ENCODE measurements around the gene SLC5A6. TPM values are rescaled to one million over a fixed set of nuclear protein-coding genes. Genes with fewer than 3 reads are reported as not detected.

The SLC5A6 gene
- 18.9 TPM for polyA plus RNA-seq (2013)

DNA sequence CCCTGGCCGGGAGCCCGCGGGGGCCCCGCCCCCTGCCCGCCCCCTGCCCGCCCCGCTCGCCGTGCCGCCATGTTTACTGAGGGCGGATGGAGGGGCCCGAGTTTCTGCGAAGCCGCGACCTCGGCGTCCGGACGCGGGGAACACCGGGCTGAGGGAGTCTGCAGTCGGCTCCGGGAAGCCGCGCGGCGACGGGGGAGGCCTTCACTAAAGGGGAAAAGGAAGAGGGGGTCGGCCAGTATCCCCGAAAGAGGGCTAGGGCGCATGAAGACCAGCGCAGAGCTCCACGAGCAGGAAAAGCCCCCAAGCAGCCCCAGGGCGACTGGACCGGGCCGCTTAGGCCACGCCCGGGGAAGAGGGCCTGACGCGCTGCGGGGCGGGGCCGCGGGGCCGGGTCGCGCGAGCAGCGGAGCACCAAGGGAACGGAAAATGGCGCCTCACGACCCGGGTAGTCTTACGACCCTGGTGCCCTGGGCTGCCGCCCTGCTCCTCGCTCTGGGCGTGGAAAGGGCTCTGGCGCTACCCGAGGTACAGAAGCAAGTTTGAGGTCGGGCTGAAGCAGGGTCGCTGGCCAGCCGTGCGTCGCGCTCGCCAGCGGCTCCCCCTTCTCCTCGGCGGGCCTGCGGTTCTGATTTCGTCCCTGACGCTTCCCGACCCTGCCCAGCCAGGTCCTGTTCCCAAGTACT is at the start of gene SLC5A6, which contains the start of gene ATRAID:
Gene SLC5A6, minus strand, starts transcription at position 326 of the 683 bp plus-strand sequence. CDS start 4,618 bp downstream, outside the sequence.
Gene ATRAID, plus strand, starts transcription at position 99 of the 683 bp plus-strand sequence. Its CDS starts 328 bp downstream, at position 427.
- CTCF ChIA-PET: interaction anchor here (1.3 to 1.5 kb wide), 2 partner anchors 11 to 37 kb away, joined by 3 to 4 read pairs; no protein-coding TSS in a partner anchor
- peaks cover 7 to 34% (median 17%) of the 10 kb centered on the region in 4 experiments for H3K4me1 ChIP-seq (ENCODE audit: control extremely low read depth in 1 of 4, control insufficient read depth in 4 of 4, insufficient read depth in 4 of 4, low read length in 3 of 4)
- under 1% methylated on average over 68 of the region's 73 CpGs for WGBS (ENCODE audit: insufficient coverage)

DNA sequence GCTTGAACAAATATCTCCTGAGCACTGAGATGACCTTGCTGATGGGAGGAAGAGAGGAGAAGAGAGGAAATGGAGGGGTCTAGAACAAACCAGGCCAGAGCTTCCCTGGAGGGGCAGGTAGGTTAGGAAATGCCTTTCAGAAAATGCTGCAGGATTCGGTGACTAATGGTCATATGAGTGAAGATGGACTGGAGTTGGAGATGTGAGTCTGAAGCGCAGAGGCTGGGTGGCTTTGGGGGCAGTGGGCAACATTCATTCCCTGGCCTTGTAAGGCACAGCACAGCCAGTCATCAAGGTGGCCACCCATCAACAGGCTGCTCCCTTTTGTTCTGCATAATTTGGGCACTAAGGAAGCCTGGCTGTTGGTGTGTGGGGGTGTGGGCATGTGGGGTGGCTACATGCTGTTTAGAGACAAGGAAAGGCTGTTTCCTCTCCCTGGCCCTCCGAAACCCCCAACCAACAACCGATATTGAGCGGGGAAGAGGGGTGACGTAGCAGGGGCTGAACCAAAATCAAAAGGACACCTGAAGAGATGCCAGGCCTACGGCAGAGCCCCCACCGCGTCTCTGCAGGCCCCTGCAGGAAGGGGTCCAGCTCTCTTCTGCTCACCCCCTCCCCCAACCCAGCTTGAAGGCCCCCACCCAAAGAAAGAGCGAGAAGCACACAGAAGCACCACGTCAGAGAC is 49.3 kb upstream of the SLC5A6 start:
- 63% methylated on average over 6 of the region's 11 CpGs for WGBS (ENCODE audit: insufficient coverage)
- no peaks in the 10 kb centered on the region for H3K9me3 ChIP-seq (ENCODE audit: control extremely low read depth in 1 of 5, control insufficient read depth in 4 of 5, insufficient read depth in 2 of 5, low read depth in 1 of 5, low read length in 4 of 5)
- ChIA-PET POLR2A (no interaction called here), CTCF (interaction anchor here (1.0 to 9.4 kb wide), 3 partner anchors 19 to 395 kb away, joined by 3 to 119 read pairs (median 3); partner anchors contain the start of genes DNAJC5G and TRIM54)
- no peaks in the 10 kb centered on the region for H3K36me3 ChIP-seq (ENCODE audit: control insufficient read depth in 4 of 4, insufficient read depth in 4 of 4, low read length in 3 of 4)
- H3K27ac ChIP-seq (ENCODE audit: insufficient read depth in 1 of 2, low read depth in 1 of 2, low read length in 2 of 2, poor library complexity in 1 of 2, severe bottlenecking in 2 of 2): no peak overlapping the region
- H3K27me3 ChIP-seq (replicated peaks in 2 of 5; ENCODE audit: control insufficient read depth in 4 of 5, insufficient read depth in 5 of 5, low read length in 4 of 5): peaks cover 9 to 89% (median 52%) of the 10 kb centered on the region in 5 experiments
- peak overlapping the region in 2 of 7 experiments; percentile 36 to 67 for H3K4me3 ChIP-seq (ENCODE audit: control insufficient read depth in 1 of 7, extremely low read depth in 1 of 7, insufficient read depth in 4 of 7, low read depth in 2 of 7, low read length in 6 of 7)
- peaks cover 0 to 37% (median 36%) of the 10 kb centered on the region in 4 experiments for H3K4me1 ChIP-seq (ENCODE audit: control extremely low read depth in 1 of 4, control insufficient read depth in 4 of 4, insufficient read depth in 4 of 4, low read length in 3 of 4)
- peak in 2 of 3 donors; percentile 11 to 24 for DNase-seq

More for the DNA sequence above, at the start of gene SLC5A6, which contains the start of gene ATRAID:
- Histone ChIP-seq H3K27me3 (replicated peaks in 2 of 5; ENCODE audit: control insufficient read depth in 4 of 5, insufficient read depth in 5 of 5, low read length in 4 of 5) (no peaks in the 10 kb centered on the region), H3K36me3 (ENCODE audit: control insufficient read depth in 4 of 4, insufficient read depth in 4 of 4, low read length in 3 of 4) (peaks cover 8 to 44% (median 18%) of the 10 kb centered on the region in 4 experiments), H3K4me3 (ENCODE audit: control insufficient read depth in 1 of 7, extremely low read depth in 1 of 7, insufficient read depth in 4 of 7, low read depth in 2 of 7, low read length in 6 of 7) (peak within 1 kb of the TSS; percentile 89 to 100 (median 96)), H3K9me3 (ENCODE audit: control extremely low read depth in 1 of 5, control insufficient read depth in 4 of 5, insufficient read depth in 2 of 5, low read depth in 1 of 5, low read length in 4 of 5) (no peaks in the 10 kb centered on the region), H3K27ac (ENCODE audit: insufficient read depth in 1 of 2, low read depth in 1 of 2, low read length in 2 of 2, poor library complexity in 1 of 2, severe bottlenecking in 2 of 2) (peak within 1 kb of the TSS; percentile 93 to 97)
- POLR2A ChIA-PET: interaction anchor here (0.6 kb wide), 1 partner anchor 78 kb away, joined by 5 read pairs; no protein-coding TSS in a partner anchor
- DNase-seq: peak; percentile 89 to 94 (median 91)

DNA sequence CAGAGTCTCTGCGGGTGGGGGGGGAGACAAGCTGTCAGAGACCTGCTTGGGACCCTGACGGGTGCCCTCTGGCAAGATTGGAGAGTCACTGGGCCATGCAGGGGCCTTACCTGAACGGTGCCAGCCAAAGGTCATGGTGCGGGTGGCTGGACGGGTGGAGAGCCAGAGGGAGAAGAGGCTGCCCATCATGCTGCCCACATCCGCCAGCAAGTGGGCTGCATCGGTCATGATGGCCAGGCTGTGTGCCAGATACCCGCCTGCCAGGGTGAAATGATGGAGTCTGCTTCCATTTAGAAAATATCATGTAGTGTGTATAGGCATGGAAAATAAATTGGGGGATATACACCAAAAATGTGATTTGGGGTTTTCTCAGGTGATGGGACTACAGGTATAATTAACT is 46.0 kb upstream of the SLC5A6 start:
- Histone ChIP-seq H3K36me3 (ENCODE audit: control insufficient read depth in 4 of 4, insufficient read depth in 4 of 4, low read length in 3 of 4) (no peaks in the 10 kb centered on the region), H3K4me1 (ENCODE audit: control extremely low read depth in 1 of 4, control insufficient read depth in 4 of 4, insufficient read depth in 4 of 4, low read length in 3 of 4) (peaks cover 0 to 14% (median 13%) of the 10 kb centered on the region in 4 experiments), H3K27me3 (replicated peaks in 2 of 5; ENCODE audit: control insufficient read depth in 4 of 5, insufficient read depth in 5 of 5, low read length in 4 of 5) (peaks cover 9 to 75% (median 27%) of the 10 kb centered on the region in 5 experiments), H3K9me3 (ENCODE audit: control extremely low read depth in 1 of 5, control insufficient read depth in 4 of 5, insufficient read depth in 2 of 5, low read depth in 1 of 5, low read length in 4 of 5) (no peaks in the 10 kb centered on the region), H3K4me3 (ENCODE audit: control insufficient read depth in 1 of 7, extremely low read depth in 1 of 7, insufficient read depth in 4 of 7, low read depth in 2 of 7, low read length in 6 of 7) (no peak overlapping the region), H3K27ac (ENCODE audit: insufficient read depth in 1 of 2, low read depth in 1 of 2, low read length in 2 of 2, poor library complexity in 1 of 2, severe bottlenecking in 2 of 2) (no peak overlapping the region)
- ChIA-PET CTCF (interaction anchor here (1.3 to 3.1 kb wide), 2 partner anchors 22 to 46 kb away, joined by 3 to 22 read pairs; partner anchors contain the start of gene TRIM54), POLR2A (no interaction called here)
- DNase-seq: no peak
- 98% methylated on average over 8 of the region's 8 CpGs for WGBS (ENCODE audit: insufficient coverage)

DNA sequence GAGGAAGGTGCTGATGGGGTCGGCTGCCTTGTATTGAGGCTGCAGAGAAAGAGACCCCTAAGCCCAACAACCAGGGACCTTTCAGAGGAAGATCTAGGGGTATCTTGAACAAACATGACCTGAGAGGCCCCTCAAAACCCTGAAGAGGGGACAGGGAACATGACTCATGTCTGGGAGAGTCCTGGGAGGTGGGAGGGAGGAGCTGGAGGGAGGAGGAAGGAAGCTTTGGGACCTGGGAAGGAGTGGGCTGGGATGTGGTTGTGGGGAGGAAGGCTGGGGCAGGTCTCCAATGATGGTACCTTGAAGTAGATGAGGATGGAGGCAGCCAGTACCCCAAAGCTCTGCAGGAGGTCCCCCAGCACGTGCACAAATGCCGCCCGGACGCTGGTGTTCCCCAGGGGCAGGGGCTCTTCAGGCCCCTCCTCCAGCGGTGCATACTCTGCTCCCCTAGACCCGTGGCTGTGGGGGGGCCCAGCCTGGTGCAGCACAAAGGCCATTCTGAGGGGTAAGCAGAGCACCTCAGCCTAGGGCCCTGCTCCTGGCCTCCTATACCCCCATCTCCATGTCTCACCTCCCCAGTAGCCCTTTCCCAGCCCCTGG is 44.9 kb upstream of the SLC5A6 start:
- 91% methylated on average over 7 of the region's 7 CpGs for WGBS (ENCODE audit: insufficient coverage)
- CTCF ChIA-PET: interaction anchor here (1.1 to 3.1 kb wide), 5 partner anchors 9 to 47 kb away, joined by 3 to 22 read pairs (median 3); partner anchors contain the start of gene TRIM54

DNA sequence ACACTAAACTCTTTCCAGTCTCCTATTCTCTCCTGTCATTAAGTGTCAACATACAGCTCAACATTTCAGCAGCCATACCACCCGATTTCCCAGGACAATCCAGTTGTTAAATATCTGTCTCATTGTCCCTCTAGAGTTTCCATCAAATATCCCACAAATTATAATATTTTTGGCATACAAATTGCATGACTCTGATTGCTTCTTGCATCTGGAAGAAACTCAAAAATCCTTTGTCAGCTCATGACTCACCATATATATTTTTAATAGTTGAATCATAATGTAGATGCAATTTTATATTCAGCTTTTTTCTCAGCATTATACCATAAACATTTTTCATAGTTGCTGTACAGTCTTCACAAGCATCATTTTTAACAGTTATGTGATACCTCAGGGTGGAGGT is 43.6 kb upstream of the SLC5A6 start:
- H3K9me3 ChIP-seq (ENCODE audit: control extremely low read depth in 1 of 5, control insufficient read depth in 4 of 5, insufficient read depth in 2 of 5, low read depth in 1 of 5, low read length in 4 of 5): no peaks in the 10 kb centered on the region
- no peak overlapping the region for H3K27ac ChIP-seq (ENCODE audit: insufficient read depth in 1 of 2, low read depth in 1 of 2, low read length in 2 of 2, poor library complexity in 1 of 2, severe bottlenecking in 2 of 2)
- no peak overlapping the region for H3K4me3 ChIP-seq (ENCODE audit: control insufficient read depth in 1 of 7, extremely low read depth in 1 of 7, insufficient read depth in 4 of 7, low read depth in 2 of 7, low read length in 6 of 7)
- 91% methylated on average over 1 of the region's 1 CpG for WGBS (ENCODE audit: insufficient coverage)
- H3K4me1 ChIP-seq (ENCODE audit: control extremely low read depth in 1 of 4, control insufficient read depth in 4 of 4, insufficient read depth in 4 of 4, low read length in 3 of 4): no peaks in the 10 kb centered on the region
- H3K36me3 ChIP-seq (ENCODE audit: control insufficient read depth in 4 of 4, insufficient read depth in 4 of 4, low read length in 3 of 4): no peaks in the 10 kb centered on the region
- CTCF ChIA-PET: interaction anchor here (0.7 to 3.1 kb wide), 8 partner anchors 9 to 124 kb away, joined by 3 to 22 read pairs (median 4); partner anchors contain the start of gene TRIM54
- peaks cover 3 to 51% (median 13%) of the 10 kb centered on the region in 5 experiments for H3K27me3 ChIP-seq (replicated peaks in 2 of 5; ENCODE audit: control insufficient read depth in 4 of 5, insufficient read depth in 5 of 5, low read length in 4 of 5)
- no peak for DNase-seq
- POLR2A ChIA-PET: no interaction called here

More for the DNA sequence above, 44.9 kb upstream of the SLC5A6 start:
- Histone ChIP-seq H3K4me1 (ENCODE audit: control extremely low read depth in 1 of 4, control insufficient read depth in 4 of 4, insufficient read depth in 4 of 4, low read length in 3 of 4) (peaks cover 0 to 4% (median 3%) of the 10 kb centered on the region in 4 experiments), H3K4me3 (ENCODE audit: control insufficient read depth in 1 of 7, extremely low read depth in 1 of 7, insufficient read depth in 4 of 7, low read depth in 2 of 7, low read length in 6 of 7) (no peak overlapping the region), H3K9me3 (ENCODE audit: control extremely low read depth in 1 of 5, control insufficient read depth in 4 of 5, insufficient read depth in 2 of 5, low read depth in 1 of 5, low read length in 4 of 5) (no peaks in the 10 kb centered on the region), H3K27me3 (replicated peaks in 2 of 5; ENCODE audit: control insufficient read depth in 4 of 5, insufficient read depth in 5 of 5, low read length in 4 of 5) (peaks cover 9 to 64% (median 23%) of the 10 kb centered on the region in 5 experiments), H3K36me3 (ENCODE audit: control insufficient read depth in 4 of 4, insufficient read depth in 4 of 4, low read length in 3 of 4) (no peaks in the 10 kb centered on the region), H3K27ac (ENCODE audit: insufficient read depth in 1 of 2, low read depth in 1 of 2, low read length in 2 of 2, poor library complexity in 1 of 2, severe bottlenecking in 2 of 2) (no peak overlapping the region)
- no peak for DNase-seq
- POLR2A ChIA-PET: interaction anchor here (0.6 kb wide), 1 partner anchor 21 kb away, joined by 3 read pairs; no protein-coding TSS in a partner anchor

DNA sequence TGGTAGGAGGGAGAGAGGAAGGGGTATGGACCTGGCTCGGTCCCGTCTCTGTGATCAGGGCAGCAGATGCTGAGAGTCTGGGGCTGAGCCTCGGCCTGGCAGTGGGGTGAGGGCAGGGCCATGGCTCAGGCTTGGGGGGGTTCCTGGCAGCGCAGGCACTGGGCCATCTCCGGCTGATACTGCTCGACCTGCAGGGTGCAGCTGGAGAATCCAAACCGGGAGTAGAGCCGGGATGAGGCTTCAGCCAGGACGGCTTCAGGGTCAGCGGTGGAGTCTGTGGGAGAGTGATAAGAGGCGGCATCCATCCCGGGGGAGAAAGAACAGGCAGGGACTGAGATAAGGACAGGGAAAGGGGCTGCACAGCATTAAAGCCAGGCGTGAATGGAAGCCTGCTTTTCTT is 43.1 kb upstream of the SLC5A6 start:
- Histone ChIP-seq H3K4me1 (ENCODE audit: control extremely low read depth in 1 of 4, control insufficient read depth in 4 of 4, insufficient read depth in 4 of 4, low read length in 3 of 4) (peaks cover 0 to 3% (median 1%) of the 10 kb centered on the region in 4 experiments), H3K27ac (ENCODE audit: insufficient read depth in 1 of 2, low read depth in 1 of 2, low read length in 2 of 2, poor library complexity in 1 of 2, severe bottlenecking in 2 of 2) (no peak overlapping the region), H3K36me3 (ENCODE audit: control insufficient read depth in 4 of 4, insufficient read depth in 4 of 4, low read length in 3 of 4) (no peaks in the 10 kb centered on the region), H3K4me3 (ENCODE audit: control insufficient read depth in 1 of 7, extremely low read depth in 1 of 7, insufficient read depth in 4 of 7, low read depth in 2 of 7, low read length in 6 of 7) (no peak overlapping the region), H3K27me3 (replicated peaks in 2 of 5; ENCODE audit: control insufficient read depth in 4 of 5, insufficient read depth in 5 of 5, low read length in 4 of 5) (peaks cover under 1 to 46% (median 13%) of the 10 kb centered on the region in 5 experiments), H3K9me3 (ENCODE audit: control extremely low read depth in 1 of 5, control insufficient read depth in 4 of 5, insufficient read depth in 2 of 5, low read depth in 1 of 5, low read length in 4 of 5) (no peaks in the 10 kb centered on the region)
- POLR2A ChIA-PET: no interaction called here
- no peak for DNase-seq
- WGBS (ENCODE audit: insufficient coverage): 84% methylated on average over 10 of the region's 13 CpGs
- CTCF ChIA-PET: interaction anchor here (0.7 to 3.1 kb wide), 8 partner anchors 10 to 124 kb away, joined by 3 to 22 read pairs (median 4); partner anchors contain the start of gene TRIM54
